Measurements from ENCODE around the gene ROGDI. TPM values are rescaled to one million over a fixed set of nuclear protein-coding genes. Genes with fewer than 3 reads are reported as not detected.

Gene ROGDI
- total and polyA plus RNA-seq, 9 of the 15 experiments (the other 6 are each of a cell fraction or from before 2014, with no cell fraction given), result 0.97 to 37.3 (median 16.5) TPM

DNA sequence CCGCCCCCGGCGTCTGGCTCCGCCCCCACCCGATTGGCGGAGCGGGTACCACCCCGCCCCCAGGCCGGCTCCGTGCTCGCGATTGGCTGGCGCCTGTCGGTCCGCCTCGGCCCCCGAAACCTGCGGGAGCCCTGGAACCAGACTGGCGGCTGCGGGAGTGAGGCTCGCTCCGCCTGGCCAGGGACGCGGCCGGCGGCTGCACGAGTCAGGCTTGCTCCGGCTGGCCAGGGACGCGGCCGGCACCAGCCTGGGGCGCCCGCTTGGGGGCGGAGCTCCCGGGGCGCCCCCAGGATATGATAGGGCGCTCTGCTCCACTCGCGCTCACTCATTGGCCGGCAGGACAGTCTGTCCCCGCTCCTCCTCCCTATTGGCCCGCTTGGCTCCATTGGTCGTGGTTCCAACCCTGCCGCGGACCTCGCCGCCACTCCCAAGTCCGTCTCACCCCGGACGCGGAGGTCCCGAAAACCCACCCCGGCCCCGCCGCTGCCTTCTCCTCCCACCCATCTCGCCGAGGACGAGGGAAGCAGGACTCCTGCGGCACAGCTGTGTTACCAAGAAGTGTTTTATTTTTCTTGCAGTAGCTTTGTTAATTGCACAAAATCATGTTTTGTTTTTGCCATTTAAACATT, 340 bp upstream of the ROGDI start (continued):
- TF ChIP-seq, protein P1, sequence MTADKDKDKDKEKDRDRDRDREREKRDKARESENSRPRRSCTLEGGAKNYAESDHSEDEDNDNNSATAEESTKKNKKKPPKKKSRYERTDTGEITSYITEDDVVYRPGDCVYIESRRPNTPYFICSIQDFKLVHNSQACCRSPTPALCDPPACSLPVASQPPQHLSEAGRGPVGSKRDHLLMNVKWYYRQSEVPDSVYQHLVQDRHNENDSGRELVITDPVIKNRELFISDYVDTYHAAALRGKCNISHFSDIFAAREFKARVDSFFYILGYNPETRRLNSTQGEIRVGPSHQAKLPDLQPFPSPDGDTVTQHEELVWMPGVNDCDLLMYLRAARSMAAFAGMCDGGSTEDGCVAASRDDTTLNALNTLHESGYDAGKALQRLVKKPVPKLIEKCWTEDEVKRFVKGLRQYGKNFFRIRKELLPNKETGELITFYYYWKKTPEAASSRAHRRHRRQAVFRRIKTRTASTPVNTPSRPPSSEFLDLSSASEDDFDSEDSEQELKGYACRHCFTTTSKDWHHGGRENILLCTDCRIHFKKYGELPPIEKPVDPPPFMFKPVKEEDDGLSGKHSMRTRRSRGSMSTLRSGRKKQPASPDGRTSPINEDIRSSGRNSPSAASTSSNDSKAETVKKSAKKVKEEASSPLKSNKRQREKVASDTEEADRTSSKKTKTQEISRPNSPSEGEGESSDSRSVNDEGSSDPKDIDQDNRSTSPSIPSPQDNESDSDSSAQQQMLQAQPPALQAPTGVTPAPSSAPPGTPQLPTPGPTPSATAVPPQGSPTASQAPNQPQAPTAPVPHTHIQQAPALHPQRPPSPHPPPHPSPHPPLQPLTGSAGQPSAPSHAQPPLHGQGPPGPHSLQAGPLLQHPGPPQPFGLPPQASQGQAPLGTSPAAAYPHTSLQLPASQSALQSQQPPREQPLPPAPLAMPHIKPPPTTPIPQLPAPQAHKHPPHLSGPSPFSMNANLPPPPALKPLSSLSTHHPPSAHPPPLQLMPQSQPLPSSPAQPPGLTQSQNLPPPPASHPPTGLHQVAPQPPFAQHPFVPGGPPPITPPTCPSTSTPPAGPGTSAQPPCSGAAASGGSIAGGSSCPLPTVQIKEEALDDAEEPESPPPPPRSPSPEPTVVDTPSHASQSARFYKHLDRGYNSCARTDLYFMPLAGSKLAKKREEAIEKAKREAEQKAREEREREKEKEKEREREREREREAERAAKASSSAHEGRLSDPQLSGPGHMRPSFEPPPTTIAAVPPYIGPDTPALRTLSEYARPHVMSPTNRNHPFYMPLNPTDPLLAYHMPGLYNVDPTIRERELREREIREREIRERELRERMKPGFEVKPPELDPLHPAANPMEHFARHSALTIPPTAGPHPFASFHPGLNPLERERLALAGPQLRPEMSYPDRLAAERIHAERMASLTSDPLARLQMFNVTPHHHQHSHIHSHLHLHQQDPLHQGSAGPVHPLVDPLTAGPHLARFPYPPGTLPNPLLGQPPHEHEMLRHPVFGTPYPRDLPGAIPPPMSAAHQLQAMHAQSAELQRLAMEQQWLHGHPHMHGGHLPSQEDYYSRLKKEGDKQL (CRISPR knock-in tag; IDR thresholded peaks at IDR 0.05; ENCODE audit: borderline replicate concordance), result no peak
- TF ChIP-seq, protein P2, sequence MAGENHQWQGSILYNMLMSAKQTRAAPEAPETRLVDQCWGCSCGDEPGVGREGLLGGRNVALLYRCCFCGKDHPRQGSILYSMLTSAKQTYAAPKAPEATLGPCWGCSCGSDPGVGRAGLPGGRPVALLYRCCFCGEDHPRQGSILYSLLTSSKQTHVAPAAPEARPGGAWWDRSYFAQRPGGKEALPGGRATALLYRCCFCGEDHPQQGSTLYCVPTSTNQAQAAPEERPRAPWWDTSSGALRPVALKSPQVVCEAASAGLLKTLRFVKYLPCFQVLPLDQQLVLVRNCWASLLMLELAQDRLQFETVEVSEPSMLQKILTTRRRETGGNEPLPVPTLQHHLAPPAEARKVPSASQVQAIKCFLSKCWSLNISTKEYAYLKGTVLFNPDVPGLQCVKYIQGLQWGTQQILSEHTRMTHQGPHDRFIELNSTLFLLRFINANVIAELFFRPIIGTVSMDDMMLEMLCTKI (IDR thresholded peaks at IDR 0.05; ENCODE audit: partially characterized antibody), result no peak
- no peak for TF ChIP-seq ZNF696 (CRISPR knock-in tag; conservative IDR thresholded peaks at IDR 0.05)
- no peak for TF ChIP-seq GTF2E2 (tag; IDR thresholded peaks at IDR 0.05)
- TF ChIP-seq ZNF347 (CRISPR knock-in tag; IDR thresholded peaks at IDR 0.05; ENCODE audit: low read depth), result no peak
- TF ChIP-seq, protein P3, sequence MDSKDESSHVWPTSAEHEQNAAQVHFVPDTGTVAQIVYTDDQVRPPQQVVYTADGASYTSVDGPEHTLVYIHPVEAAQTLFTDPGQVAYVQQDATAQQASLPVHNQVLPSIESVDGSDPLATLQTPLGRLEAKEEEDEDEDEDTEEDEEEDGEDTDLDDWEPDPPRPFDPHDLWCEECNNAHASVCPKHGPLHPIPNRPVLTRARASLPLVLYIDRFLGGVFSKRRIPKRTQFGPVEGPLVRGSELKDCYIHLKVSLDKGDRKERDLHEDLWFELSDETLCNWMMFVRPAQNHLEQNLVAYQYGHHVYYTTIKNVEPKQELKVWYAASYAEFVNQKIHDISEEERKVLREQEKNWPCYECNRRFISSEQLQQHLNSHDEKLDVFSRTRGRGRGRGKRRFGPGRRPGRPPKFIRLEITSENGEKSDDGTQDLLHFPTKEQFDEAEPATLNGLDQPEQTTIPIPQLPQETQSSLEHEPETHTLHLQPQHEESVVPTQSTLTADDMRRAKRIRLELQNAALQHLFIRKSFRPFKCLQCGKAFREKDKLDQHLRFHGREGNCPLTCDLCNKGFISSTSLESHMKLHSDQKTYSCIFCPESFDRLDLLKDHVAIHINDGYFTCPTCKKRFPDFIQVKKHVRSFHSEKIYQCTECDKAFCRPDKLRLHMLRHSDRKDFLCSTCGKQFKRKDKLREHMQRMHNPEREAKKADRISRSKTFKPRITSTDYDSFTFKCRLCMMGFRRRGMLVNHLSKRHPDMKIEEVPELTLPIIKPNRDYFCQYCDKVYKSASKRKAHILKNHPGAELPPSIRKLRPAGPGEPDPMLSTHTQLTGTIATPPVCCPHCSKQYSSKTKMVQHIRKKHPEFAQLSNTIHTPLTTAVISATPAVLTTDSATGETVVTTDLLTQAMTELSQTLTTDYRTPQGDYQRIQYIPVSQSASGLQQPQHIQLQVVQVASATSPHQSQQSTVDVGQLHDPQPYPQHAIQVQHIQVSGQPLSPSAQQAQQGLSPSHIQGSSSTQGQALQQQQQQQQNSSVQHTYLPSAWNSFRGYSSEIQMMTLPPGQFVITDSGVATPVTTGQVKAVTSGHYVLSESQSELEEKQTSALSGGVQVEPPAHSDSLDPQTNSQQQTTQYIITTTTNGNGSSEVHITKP (IDR thresholded peaks at IDR 0.05; ENCODE audit: partially characterized antibody), result no peak
- TF ChIP-seq U2AF2 (optimal IDR thresholded peaks at IDR 0.05; ENCODE audit: low read depth, low read length), result no peak
- TF ChIP-seq, protein P4, sequence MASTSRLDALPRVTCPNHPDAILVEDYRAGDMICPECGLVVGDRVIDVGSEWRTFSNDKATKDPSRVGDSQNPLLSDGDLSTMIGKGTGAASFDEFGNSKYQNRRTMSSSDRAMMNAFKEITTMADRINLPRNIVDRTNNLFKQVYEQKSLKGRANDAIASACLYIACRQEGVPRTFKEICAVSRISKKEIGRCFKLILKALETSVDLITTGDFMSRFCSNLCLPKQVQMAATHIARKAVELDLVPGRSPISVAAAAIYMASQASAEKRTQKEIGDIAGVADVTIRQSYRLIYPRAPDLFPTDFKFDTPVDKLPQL (IDR thresholded peaks at IDR 0.05; ENCODE audit: extremely low read depth, insufficient read length), result no peak
- TF ChIP-seq RAD21 (CRISPR knock-in tag; conservative IDR thresholded peaks at IDR 0.05 in 1 of 2, IDR thresholded peaks at IDR 0.05 in 1 of 2), result no peak

Measured in K562 (cell line).